ENCODE data around the gene TMEM209. TPM values are rescaled to one million over a fixed set of nuclear protein-coding genes. Genes with fewer than 3 reads are reported as not detected.

Gene TMEM209
- total RNA-seq, 1 donor from 2014 or later = 15.4 TPM

DNA sequence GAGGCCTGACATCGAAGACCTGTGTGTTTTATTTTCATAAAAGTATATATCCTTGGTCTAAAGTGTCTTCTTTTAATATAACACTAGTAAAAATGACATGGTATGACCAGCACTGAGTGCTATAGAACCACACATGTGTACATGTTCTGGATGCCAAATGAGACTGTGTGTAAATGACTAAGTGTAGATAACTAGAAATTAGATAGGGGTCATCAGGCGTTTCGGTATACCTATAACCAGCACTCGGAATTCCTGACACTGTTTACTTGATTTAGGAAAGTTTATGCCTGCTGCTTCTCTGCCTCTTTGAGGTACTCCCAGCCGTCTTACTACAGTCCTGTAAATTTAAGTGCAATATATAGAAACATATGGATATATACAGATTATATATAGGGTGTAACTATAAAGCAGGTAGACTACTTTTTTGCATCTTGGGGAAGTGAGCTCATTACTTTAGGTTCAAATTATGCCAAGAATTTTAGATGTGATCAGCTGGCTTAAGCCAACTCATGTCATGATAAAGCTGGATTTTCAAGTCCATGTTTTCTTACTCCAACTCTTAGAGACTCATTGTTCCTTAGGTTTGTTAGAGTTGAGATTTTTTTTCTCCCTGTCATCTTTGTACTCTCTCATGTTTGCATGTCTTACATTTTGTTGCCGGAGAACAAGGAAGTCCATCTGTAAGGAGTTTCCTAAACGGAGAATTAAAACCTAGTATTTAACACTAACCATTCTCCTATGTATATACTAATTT is 72.0 kb downstream of the TMEM209 start:
- Mint-ChIP-seq H3K27ac (ENCODE audit: unreplicated experiment) (no peak overlapping the region), H3K27me3 (ENCODE audit: unreplicated experiment) (no peaks in the 10 kb centered on the region), H3K4me1 (ENCODE audit: low read depth, unreplicated experiment) (peaks cover 6% of the 10 kb centered on the region), H3K4me3 (ENCODE audit: unreplicated experiment) (no peak overlapping the region), H3K36me3 (ENCODE audit: unreplicated experiment) (no peaks in the 10 kb centered on the region), H3K9me3 (ENCODE audit: unreplicated experiment) (no peaks in the 10 kb centered on the region)
- no peak for DNase-seq
- no peak for TF ChIP-seq CTCF (IDR thresholded peaks at IDR 0.05; ENCODE audit: partially characterized antibody, unreplicated experiment)

GRCh38 chr7:130131964-130132875 is 73.0 kb downstream of the TMEM209 start:
- Mint-ChIP-seq H3K36me3 (ENCODE audit: unreplicated experiment) (no peaks in the 10 kb centered on the region), H3K4me1 (ENCODE audit: low read depth, unreplicated experiment) (peaks cover 6% of the 10 kb centered on the region), H3K4me3 (ENCODE audit: unreplicated experiment) (no peak overlapping the region), H3K27ac (ENCODE audit: unreplicated experiment) (no peak overlapping the region), H3K9me3 (ENCODE audit: unreplicated experiment) (no peaks in the 10 kb centered on the region), H3K27me3 (ENCODE audit: unreplicated experiment) (no peaks in the 10 kb centered on the region)
- no peak for DNase-seq
- TF ChIP-seq CTCF (IDR thresholded peaks at IDR 0.05; ENCODE audit: partially characterized antibody, unreplicated experiment) = no peak

DNA sequence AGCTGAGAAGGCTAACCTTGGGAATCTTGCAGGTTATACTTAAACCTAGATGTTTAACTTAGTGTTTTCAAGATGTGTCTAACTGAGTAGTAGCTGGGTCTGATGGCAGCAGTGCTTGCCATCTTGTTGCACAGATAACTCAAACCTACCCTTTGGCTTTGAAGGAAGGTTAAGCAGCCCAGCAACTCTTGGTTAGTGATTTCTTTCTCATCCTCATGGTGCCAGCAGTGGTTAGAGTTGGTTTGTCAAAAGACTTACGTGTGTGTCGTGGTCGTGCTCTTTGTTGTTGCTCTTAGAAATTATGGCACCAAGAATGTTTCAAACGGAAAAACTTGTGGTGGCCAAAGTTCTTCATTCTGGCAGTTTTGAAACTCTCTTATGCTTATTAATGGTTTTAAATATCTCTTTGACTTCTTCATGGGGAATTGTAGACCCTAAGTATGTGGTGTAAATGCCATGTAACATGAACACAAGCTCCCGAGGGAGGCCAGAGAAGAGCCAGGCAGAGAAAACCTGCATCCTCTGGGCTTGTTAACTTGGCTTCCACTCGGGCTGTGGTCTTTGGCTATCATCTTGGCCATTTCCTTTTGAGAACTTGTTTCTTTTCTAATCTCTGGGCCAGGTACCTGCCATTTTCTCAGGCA is 73.9 kb downstream of the TMEM209 start:
- Mint-ChIP-seq H3K27me3 (ENCODE audit: unreplicated experiment) (no peaks in the 10 kb centered on the region), H3K4me1 (ENCODE audit: low read depth, unreplicated experiment) (peaks cover 6% of the 10 kb centered on the region), H3K4me3 (ENCODE audit: unreplicated experiment) (no peak overlapping the region), H3K36me3 (ENCODE audit: unreplicated experiment) (no peaks in the 10 kb centered on the region), H3K27ac (ENCODE audit: unreplicated experiment) (no peak overlapping the region), H3K9me3 (ENCODE audit: unreplicated experiment) (no peaks in the 10 kb centered on the region)
- DNase-seq = no peak
- TF ChIP-seq CTCF (IDR thresholded peaks at IDR 0.05; ENCODE audit: partially characterized antibody, unreplicated experiment) = no peak

DNA sequence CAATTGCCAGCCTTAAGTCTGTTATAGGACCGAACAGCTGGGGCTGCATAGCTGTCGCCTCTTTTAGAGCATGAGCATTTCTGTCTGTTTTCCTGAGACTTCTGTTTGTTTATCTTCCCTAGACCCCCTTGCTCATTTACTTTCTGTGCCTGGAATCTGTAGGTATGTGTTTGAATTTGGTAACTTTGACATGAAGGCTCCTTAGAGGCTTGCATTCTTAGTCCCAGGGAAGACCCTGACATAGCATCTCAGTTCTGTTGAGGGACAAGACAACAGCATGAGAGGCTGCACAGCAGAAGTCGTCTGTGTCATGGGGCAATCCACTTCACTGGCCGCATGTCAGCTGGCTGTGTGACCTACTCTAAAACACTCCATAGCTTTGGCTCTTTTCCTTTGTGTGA is 76.2 kb downstream of the TMEM209 start:
- Mint-ChIP-seq H3K9me3 (ENCODE audit: unreplicated experiment) (no peaks in the 10 kb centered on the region), H3K27me3 (ENCODE audit: unreplicated experiment) (no peaks in the 10 kb centered on the region), H3K4me3 (ENCODE audit: unreplicated experiment) (no peak overlapping the region), H3K27ac (ENCODE audit: unreplicated experiment) (no peak overlapping the region), H3K36me3 (ENCODE audit: unreplicated experiment) (no peaks in the 10 kb centered on the region), H3K4me1 (ENCODE audit: low read depth, unreplicated experiment) (peaks cover 6% of the 10 kb centered on the region)
- no peak for DNase-seq
- no peak for TF ChIP-seq CTCF (IDR thresholded peaks at IDR 0.05; ENCODE audit: partially characterized antibody, unreplicated experiment)
